ENCODE results near the gene C18orf63. TPM values are rescaled to one million over a fixed set of nuclear protein-coding genes. Genes with fewer than 3 reads are reported as not detected.
A peak's percentile ranks its signal among the peaks of the same experiment; 100 is the strongest.

Gene C18orf63
- total and polyA plus RNA-seq, 2 experiments from 2014 or later, result not detected

- no peak overlapping the region for H2AFZ ChIP-seq
- Mint-ChIP-seq H3K9me3 (no peaks in the 10 kb centered on the region), H3K27ac (peak overlapping the region; percentile 53), H3K27me3 (ENCODE audit: insufficient read depth, low read depth, poor library complexity) (peaks cover 4% of the 10 kb centered on the region), H3K4me1 (peaks cover 32% of the 10 kb centered on the region), H3K36me3 (ENCODE audit: low read depth) (peaks cover 35% of the 10 kb centered on the region), H3K4me3 (no peak overlapping the region)
- no peaks in the 10 kb centered on the region for H3F3A ChIP-seq (replicated peaks; ENCODE audit: low read depth)
- H3K9me2 ChIP-seq (ENCODE audit: insufficient read depth), result no peaks in the 10 kb centered on the region
- ATAC-seq (peak; percentile 75), DNase-seq (ENCODE audit: low spot score) (no peak)
- H3K27ac ChIP-seq (ENCODE audit: low read depth), result 0 out of 2 replicates have a peak overlapping the region, but pooled peaks have one; percentile 39
- no peak overlapping the region for H3K4me3 ChIP-seq
- H3K79me2 ChIP-seq (replicated peaks; ENCODE audit: insufficient read depth), result peaks cover 72% of the 10 kb centered on the region
- TF ChIP-seq STAT1 (IDR thresholded peaks at IDR 0.05; ENCODE audit: unreplicated experiment) (no peak), CTCF (conservative IDR thresholded peaks at IDR 0.05; ENCODE audit: low read depth in 2 of 2) (no peak), EZH2phosphoT487 (IDR thresholded peaks at IDR 0.05; ENCODE audit: unreplicated experiment) (no peak), ZNF331 (CRISPR knock-in tag; IDR thresholded peaks at IDR 0.05; ENCODE audit: low read depth) (no peak), POLR2AphosphoS5 (IDR thresholded peaks at IDR 0.05; ENCODE audit: low read depth) (no peak), ZNF114 (CRISPR knock-in tag; IDR thresholded peaks at IDR 0.05) (no peak), JUNB (IDR thresholded peaks at IDR 0.05; ENCODE audit: unreplicated experiment) (no peak), NANOG (IDR thresholded peaks at IDR 0.05; ENCODE audit: borderline replicate concordance) (no peak), EZH2 (IDR thresholded peaks at IDR 0.05; ENCODE audit: low read depth, unreplicated experiment) (no peak), CREB1 (CRISPR knock-in tag; IDR thresholded peaks at IDR 0.05; ENCODE audit: low read depth) (no peak)
- TF ChIP-seq, protein P1, sequence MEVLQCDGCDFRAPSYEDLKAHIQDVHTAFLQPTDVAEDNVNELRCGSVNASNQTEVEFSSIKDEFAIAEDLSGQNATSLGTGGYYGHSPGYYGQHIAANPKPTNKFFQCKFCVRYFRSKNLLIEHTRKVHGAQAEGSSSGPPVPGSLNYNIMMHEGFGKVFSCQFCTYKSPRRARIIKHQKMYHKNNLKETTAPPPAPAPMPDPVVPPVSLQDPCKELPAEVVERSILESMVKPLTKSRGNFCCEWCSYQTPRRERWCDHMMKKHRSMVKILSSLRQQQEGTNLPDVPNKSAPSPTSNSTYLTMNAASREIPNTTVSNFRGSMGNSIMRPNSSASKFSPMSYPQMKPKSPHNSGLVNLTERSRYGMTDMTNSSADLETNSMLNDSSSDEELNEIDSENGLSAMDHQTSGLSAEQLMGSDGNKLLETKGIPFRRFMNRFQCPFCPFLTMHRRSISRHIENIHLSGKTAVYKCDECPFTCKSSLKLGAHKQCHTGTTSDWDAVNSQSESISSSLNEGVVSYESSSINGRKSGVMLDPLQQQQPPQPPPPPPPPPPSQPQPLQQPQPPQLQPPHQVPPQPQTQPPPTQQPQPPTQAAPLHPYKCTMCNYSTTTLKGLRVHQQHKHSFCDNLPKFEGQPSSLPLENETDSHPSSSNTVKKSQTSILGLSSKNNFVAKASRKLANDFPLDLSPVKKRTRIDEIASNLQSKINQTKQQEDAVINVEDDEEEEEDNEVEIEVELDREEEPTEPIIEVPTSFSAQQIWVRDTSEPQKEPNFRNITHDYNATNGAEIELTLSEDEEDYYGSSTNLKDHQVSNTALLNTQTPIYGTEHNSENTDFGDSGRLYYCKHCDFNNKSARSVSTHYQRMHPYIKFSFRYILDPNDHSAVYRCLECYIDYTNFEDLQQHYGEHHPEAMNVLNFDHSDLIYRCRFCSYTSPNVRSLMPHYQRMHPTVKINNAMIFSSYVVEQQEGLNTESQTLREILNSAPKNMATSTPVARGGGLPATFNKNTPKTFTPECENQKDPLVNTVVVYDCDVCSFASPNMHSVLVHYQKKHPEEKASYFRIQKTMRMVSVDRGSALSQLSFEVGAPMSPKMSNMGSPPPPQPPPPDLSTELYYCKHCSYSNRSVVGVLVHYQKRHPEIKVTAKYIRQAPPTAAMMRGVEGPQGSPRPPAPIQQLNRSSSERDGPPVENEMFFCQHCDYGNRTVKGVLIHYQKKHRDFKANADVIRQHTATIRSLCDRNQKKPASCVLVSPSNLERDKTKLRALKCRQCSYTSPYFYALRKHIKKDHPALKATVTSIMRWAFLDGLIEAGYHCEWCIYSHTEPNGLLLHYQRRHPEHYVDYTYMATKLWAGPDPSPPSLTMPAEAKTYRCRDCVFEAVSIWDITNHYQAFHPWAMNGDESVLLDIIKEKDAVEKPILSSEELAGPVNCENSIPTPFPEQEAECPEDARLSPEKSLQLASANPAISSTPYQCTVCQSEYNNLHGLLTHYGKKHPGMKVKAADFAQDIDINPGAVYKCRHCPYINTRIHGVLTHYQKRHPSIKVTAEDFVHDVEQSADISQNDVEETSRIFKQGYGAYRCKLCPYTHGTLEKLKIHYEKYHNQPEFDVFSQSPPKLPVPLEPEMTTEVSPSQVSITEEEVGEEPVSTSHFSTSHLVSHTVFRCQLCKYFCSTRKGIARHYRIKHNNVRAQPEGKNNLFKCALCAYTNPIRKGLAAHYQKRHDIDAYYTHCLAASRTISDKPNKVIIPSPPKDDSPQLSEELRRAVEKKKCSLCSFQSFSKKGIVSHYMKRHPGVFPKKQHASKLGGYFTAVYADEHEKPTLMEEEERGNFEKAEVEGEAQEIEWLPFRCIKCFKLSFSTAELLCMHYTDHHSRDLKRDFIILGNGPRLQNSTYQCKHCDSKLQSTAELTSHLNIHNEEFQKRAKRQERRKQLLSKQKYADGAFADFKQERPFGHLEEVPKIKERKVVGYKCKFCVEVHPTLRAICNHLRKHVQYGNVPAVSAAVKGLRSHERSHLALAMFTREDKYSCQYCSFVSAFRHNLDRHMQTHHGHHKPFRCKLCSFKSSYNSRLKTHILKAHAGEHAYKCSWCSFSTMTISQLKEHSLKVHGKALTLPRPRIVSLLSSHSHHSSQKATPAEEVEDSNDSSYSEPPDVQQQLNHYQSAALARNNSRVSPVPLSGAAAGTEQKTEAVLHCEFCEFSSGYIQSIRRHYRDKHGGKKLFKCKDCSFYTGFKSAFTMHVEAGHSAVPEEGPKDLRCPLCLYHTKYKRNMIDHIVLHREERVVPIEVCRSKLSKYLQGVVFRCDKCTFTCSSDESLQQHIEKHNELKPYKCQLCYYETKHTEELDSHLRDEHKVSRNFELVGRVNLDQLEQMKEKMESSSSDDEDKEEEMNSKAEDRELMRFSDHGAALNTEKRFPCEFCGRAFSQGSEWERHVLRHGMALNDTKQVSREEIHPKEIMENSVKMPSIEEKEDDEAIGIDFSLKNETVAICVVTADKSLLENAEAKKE (CRISPR knock-in tag; IDR thresholded peaks at IDR 0.05), result no peak
- TF ChIP-seq, protein P2, sequence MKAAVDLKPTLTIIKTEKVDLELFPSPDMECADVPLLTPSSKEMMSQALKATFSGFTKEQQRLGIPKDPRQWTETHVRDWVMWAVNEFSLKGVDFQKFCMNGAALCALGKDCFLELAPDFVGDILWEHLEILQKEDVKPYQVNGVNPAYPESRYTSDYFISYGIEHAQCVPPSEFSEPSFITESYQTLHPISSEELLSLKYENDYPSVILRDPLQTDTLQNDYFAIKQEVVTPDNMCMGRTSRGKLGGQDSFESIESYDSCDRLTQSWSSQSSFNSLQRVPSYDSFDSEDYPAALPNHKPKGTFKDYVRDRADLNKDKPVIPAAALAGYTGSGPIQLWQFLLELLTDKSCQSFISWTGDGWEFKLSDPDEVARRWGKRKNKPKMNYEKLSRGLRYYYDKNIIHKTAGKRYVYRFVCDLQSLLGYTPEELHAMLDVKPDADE (IDR thresholded peaks at IDR 0.05), result no peak
- TF ChIP-seq, protein P3, sequence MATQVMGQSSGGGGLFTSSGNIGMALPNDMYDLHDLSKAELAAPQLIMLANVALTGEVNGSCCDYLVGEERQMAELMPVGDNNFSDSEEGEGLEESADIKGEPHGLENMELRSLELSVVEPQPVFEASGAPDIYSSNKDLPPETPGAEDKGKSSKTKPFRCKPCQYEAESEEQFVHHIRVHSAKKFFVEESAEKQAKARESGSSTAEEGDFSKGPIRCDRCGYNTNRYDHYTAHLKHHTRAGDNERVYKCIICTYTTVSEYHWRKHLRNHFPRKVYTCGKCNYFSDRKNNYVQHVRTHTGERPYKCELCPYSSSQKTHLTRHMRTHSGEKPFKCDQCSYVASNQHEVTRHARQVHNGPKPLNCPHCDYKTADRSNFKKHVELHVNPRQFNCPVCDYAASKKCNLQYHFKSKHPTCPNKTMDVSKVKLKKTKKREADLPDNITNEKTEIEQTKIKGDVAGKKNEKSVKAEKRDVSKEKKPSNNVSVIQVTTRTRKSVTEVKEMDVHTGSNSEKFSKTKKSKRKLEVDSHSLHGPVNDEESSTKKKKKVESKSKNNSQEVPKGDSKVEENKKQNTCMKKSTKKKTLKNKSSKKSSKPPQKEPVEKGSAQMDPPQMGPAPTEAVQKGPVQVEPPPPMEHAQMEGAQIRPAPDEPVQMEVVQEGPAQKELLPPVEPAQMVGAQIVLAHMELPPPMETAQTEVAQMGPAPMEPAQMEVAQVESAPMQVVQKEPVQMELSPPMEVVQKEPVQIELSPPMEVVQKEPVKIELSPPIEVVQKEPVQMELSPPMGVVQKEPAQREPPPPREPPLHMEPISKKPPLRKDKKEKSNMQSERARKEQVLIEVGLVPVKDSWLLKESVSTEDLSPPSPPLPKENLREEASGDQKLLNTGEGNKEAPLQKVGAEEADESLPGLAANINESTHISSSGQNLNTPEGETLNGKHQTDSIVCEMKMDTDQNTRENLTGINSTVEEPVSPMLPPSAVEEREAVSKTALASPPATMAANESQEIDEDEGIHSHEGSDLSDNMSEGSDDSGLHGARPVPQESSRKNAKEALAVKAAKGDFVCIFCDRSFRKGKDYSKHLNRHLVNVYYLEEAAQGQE (IDR thresholded peaks at IDR 0.05; ENCODE audit: unreplicated experiment), result no peak
- H3K4me1 ChIP-seq (ENCODE audit: insufficient read depth), result no peaks in the 10 kb centered on the region; the same call in 1 of the 2 replicates
- H3K4me2 ChIP-seq, result no peak overlapping the region
- H4K20me1 ChIP-seq (replicated peaks; ENCODE audit: insufficient read depth), result peaks cover 17% of the 10 kb centered on the region
- no peaks in the 10 kb centered on the region for H3K27me3 ChIP-seq (ENCODE audit: insufficient read depth)
- no peaks in the 10 kb centered on the region for H3K36me3 ChIP-seq (ENCODE audit: insufficient read depth)
Observed at GRCh38 chr18:74268175-74268574, 47.5 kb upstream of the C18orf63 start.
